OCI-M1 (cell line): ENCODE data around the gene TPSB2.
"Not testable (repeated sequence)": the region's sequence is repeated elsewhere in the genome, so short reads cannot be mapped to it uniquely, and the experiment has no call there.

Source experiments
- DNase-seq: peaks from one replicate; lab custom pipeline; 2025; lab: John Stamatoyannopoulos, UW

The TPSB2 gene

GRCh38 chr16:1240436-1240835, 10.5 kb upstream of the TPSB2 start, which contains the start of gene TPSAB1:
TSS of gene TPSAB1 (plus strand) at chr16:1240705. CDS start at chr16:1240939, 234 bp downstream.
- DNase-seq, result not testable (repeated sequence)

DNA sequence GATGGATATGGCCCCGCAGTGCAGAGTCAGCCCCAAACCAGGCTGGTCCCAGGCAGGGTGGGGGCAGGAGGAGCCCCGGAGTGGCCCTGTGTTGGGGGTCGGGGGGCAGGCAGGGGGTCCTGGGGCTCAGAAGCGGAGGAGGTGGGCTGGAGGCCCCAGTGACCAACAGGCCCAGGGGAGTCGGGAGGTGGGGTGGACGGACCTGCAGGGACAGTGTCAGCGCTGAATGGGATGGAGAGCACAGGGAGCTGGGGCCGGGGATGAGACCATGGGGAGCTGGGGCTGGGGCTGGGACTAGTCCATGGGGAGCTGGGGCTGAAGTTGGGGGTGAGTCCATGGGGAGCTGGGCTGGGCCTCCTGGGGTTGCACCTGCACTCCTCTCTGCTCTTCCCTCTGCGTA, 9.6 kb upstream of the TPSB2 start:
- DNase-seq, result not testable (repeated sequence)

DNA sequence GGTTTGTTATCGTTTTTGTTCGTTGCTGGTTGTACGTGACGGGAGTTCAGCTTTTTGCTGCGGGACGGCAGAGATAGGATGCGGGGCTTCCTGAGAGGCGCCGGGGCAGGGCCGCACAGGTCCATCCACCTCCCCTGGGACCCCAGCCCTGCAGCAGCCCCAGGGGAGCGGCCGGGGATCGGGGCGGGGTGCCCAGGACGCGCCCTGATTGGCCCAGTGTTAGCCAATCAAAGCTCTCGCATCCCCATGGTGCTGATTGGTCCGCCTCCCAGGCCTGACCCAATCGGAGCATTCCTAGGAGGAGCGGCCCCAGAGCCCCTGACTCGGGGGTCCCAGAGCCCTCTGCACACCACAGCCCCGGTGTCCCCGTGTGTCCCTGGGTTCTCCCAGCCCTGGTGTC, 8.9 kb upstream of the TPSB2 start:
- DNase-seq, result not testable (repeated sequence)

DNA sequence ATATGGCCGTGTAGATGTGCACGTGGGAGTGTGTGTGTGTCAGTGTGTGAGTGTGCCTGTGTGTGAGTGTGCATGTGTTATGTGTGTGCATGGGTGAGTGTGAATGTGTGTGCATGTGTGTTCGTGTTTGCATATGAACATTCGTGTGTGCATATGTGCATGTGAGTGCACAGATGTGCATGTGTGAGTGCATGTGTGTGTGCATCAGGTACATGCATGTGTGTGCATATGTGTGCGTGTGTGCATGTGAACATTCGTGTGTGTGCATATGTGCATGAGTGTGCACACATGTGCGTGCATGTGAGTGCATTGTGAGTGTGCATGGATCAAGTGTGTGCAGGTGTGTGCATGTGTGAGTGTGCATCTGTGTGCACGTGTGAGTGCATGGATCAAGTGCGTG, 8.0 kb upstream of the TPSB2 start:
- DNase-seq, result no peak

GRCh38 chr16:1236659-1237058, 6.7 kb upstream of the TPSB2 start:
- DNase-seq, result not testable (repeated sequence)

DNA sequence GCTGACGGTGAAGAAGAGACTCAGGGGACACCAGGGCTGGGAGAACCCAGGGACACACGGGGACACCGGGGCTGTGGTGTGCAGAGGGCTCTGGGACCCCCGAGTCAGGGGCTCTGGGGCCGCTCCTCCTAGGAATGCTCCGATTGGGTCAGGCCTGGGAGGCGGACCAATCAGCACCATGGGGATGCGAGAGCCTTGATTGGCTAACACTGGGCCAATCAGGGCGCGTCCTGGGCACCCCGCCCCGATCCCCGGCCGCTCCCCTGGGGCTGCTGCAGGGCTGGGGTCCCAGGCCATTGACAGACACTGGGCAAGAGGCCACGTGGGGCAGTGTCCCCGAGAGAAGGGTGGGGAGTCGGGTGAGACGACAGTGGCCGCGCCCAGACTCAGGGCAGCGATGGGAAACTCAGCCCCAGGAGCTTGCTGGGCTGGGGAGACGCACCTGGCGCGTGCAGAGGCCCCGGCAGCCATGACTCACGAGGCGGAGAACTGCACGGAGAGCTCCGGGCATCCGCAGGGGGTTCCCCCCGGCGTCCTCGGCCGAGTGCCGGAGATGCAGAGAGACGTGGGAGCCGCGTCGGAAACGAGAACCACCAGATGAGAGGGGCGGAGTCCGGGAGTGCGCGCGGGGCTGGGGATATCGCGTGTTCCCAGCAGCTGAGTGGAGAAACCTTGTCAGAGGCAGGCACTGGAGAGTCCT, 2.2 kb upstream of the TPSB2 start:
- DNase-seq, result not testable (repeated sequence)

- not testable (repeated sequence) for DNase-seq
Observed at GRCh38 chr16:1231301-1231700, 1.3 kb upstream of the TPSB2 start.

- DNase-seq, result not testable (repeated sequence)
Observed at GRCh38 chr16:1230471-1231212, 658 bp upstream of the TPSB2 start.

DNA sequence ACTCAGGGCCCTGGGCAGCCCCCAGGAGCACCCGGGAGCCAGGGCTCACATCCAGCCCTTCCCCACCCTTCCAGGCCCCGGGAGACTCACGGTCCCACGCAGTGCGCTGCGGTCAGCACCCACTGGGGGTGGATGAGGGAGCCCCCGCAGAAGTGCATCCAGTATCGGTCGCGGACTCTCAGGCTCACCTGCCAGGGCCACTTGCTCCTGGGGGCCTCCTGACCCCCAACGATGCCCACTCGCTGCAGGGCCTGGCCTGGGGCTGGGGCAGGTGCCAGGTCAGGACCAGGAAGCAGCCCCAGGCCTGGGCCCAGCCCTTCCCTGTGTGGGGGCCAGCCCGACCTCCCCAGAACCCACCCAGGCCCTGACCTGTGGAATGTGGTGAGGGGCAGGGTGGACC, 508 bp downstream of the TPSB2 start:
- DNase-seq, result not testable (repeated sequence)

DNA sequence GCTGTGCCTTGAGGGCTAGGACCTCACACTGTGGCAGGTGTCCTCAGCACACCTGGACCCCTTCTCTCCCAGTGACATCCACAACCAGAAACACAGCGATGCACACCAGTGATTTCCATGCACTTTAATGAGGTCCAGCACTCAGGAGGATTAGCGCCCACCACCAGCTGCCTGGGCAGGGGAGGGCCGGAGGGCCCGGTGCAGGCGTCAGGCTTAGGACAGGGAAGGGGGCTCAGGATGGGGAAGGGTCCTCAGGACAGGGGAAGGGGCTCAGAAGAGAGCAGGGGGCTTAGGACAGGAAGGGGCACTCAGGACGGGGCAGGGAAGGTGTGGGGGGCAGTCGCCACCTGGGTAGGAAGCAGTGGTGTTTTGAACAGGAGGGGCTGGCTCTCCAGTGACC, 1.8 kb downstream of the TPSB2 start:
- not testable (repeated sequence) for DNase-seq

- not testable (repeated sequence) for DNase-seq
Observed at GRCh38 chr16:1226692-1227091, 3.3 kb downstream of the TPSB2 start.

DNA sequence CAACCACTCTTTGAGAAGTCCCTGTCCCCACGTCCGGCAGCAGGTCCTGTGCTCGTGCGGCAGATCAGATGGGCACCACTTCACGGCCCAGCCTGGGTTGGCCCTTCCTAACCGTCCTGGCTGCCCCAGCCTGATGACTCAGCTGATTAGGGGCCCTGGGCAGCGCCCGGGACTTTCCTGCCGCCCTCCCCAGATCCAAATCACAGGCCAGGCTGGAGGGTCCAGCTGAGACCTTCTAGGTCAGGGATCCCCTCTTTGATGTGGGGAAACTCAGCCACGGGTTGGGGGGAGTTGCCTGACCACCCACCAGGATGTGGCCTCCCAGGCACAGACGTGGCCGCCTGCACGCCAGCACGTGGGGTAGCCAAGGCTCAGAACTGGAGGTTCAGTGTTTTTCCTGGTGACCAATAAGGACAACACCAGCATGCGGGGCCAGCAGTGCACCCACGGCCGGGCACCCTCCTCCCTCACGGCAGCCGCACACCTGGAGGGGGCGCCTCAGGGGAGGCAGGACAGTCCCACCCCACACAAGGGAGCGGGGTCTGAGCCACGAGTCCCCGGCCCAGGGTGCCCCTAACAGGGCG, 4.2 kb downstream of the TPSB2 start:
- not testable (repeated sequence) for DNase-seq

GRCh38 chr16:1225051-1225451, 4.9 kb downstream of the TPSB2 start, which contains the start of gene TPSG1:
TSS of gene TPSG1 (minus strand) at chr16:1225268. CDS start at chr16:1225252, 16 bp downstream.
- DNase-seq, result no peak

GRCh38 chr16:1224558-1224957, 5.4 kb downstream of the TPSB2 start:
- DNase-seq, result no peak

- no peak for DNase-seq
Observed at GRCh38 chr16:1223355-1224214, 6.4 kb downstream of the TPSB2 start.

DNA sequence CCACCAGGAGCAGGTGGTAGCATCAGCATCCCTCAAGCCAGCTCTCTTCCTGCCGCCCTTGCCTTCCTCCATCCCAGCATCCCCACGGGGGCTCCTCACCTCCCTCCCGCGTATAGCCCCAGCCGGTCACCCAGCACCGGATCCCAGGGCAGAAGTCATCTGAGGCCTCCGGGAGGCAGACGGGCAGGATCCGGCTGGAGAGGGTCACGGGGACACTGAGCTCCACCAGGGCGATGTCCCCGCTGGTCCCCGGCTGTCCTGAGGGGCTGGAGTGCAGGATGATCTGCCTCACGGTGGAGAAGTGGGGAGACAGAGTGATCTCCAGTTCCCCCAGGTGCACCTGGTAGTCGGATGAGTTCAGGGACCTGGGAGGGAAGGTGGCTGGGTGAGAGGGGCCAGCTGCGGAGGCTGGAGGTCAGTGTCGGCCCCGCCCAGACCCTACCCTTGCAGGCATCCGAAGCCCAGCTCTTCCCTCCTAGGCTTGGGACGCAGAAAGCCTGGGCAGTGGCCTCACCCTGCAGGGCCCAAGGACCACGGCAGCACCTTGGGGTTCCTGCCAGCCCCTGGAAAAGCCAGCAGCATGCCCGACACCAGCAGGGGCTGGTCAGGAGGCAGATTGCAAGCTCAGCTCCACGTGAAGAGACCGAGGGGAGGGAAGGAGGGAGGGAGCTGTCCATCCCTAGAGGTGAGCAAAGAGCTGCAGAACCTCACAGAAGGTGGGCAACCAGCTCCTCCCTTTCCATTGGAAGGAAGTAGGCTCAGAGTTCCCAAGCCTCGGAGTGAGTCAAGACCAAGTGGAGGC, 7.2 kb downstream of the TPSB2 start:
- no peak for DNase-seq

- no peak for DNase-seq
Observed at GRCh38 chr16:1221628-1222552, 8.1 kb downstream of the TPSB2 start.

GRCh38 chr16:1220841-1221627, 8.9 kb downstream of the TPSB2 start:
- no peak for DNase-seq

- DNase-seq, result no peak
Observed at GRCh38 chr16:1220098-1220728, 9.8 kb downstream of the TPSB2 start.
